Gastroesophageal sphincter (tissue), 4 donors: ENCODE results near the gene QPCT. TPM values are rescaled to one million over a fixed set of nuclear protein-coding genes. Genes with fewer than 3 reads are reported as not detected.

ENCODE experiments used
- ATAC-seq: fragments of 150-250 bp; one replicate; pipeline ENCODE4 v1.9.1; 2016; ENCODE audit warnings: mild to moderate bottlenecking, moderate library complexity
- H3K27ac ChIP-seq, 4 donors: fragments of 200-600 bp; sonication (generic) in 3 of 4; 1 replicate in 3 of 4; 2 replicates in 1 of 4; pipeline ENCODE4 v1.5.1; 2016 to 2019
- H3K27me3 ChIP-seq: fragments of 200-600 bp; sonication (generic); one replicate; pipeline ENCODE4 v1.5.1; 2019
- H3K36me3 ChIP-seq, 2 donors: fragments of 200-600 bp; sonication (generic); one replicate each; pipeline ENCODE4 v1.5.1; 2019; ENCODE audit warnings: control low read depth in 1 of 2
- H3K4me1 ChIP-seq, 3 donors: fragments of 200-600 bp; sonication (generic); 1 replicate in 2 of 3; 2 replicates in 1 of 3; pipeline ENCODE4 v1.5.1; 2016 to 2019; ENCODE audit warnings: control low read depth in 2 of 3
- H3K4me3 ChIP-seq, 2 donors: fragments of 200-600 bp; sonication (generic); one replicate each; pipeline ENCODE4 v1.5.1; 2019; ENCODE audit warnings: mild to moderate bottlenecking in 1 of 2, moderate library complexity in 1 of 2
- H3K9me3 ChIP-seq, 3 donors: fragments of 200-600 bp; sonication (generic); one replicate each; pipeline ENCODE4 v1.5.1; 2017 to 2019; ENCODE audit warnings: control low read depth in 2 of 3
- CTCF ChIP-seq, 4 experiments: fragments of 200-600 bp in 2 of 4; fragments of 450-650 bp in 2 of 4; sonication (generic) in 1 of 4; IDR thresholded peaks; one replicate each; pipeline ENCODE4 v1.5.1; 2017 to 2019; ENCODE audit warnings: antibody characterized with exemption in 4 of 4, mild to moderate bottlenecking in 2 of 4, moderate library complexity in 2 of 4
- EP300 ChIP-seq: sonication (generic); formaldehyde crosslinking; IDR thresholded peaks from one replicate; pipeline ENCODE4 v1.6.1; 2017; ENCODE audit warnings: antibody characterized with exemption, mild to moderate bottlenecking
- POLR2A ChIP-seq, 2 donors: fragments of 450-650 bp; IDR thresholded peaks; one replicate each; pipeline ENCODE4 v1.6.1; 2017; ENCODE audit warnings: antibody characterized with exemption in 2 of 2, mild to moderate bottlenecking in 2 of 2, moderate library complexity in 1 of 2
- POLR2AphosphoS5 ChIP-seq: sonication (generic); formaldehyde crosslinking; IDR thresholded peaks from one replicate; pipeline ENCODE4 v1.6.1; 2017; ENCODE audit warnings: antibody characterized with exemption
- WGBS, 2 donors: methylation state at CpG; one replicate each; pipeline ENCODE4 v1.1.5; 2018; ENCODE audit warnings: low coverage in 1 of 2; 5-methylcytosine and 5-hydroxymethylcytosine counted together
- total RNA-seq, 4 donors: library from RNA; depleted of rRNA; stranded (reverse); fragments of >200 nt; gene quantifications; one replicate each; pipeline ENCODE4 v1.1.0, GENCODE V29; 2016

Gene QPCT
- total RNA-seq, 4 donors from 2014 or later, result 1.5 to 5.2 (median 2.6) TPM

- TF ChIP-seq EP300, result no peak
- TF ChIP-seq CTCF (IDR thresholded peaks at IDR 0.05), result no peak
- no peak for TF ChIP-seq POLR2AphosphoS5
- no peak for TF ChIP-seq POLR2A (IDR thresholded peaks at IDR 0.05)
- no peak overlapping the region for H3K27ac ChIP-seq
- WGBS, 2 donors, result 63 to 100% methylated on average over 2 to 5 of the region's 6 CpGs
- H3K36me3 ChIP-seq, result no peaks in the 10 kb centered on the region
- H3K4me3 ChIP-seq, result no peak overlapping the region
- no peak for ATAC-seq
- H3K4me1 ChIP-seq, result no peaks in the 10 kb centered on the region
- no peaks in the 10 kb centered on the region for H3K9me3 ChIP-seq
- no peaks in the 10 kb centered on the region for H3K27me3 ChIP-seq
Observed at GRCh38 chr2:37356299-37356698, 11.9 kb downstream of the QPCT start.

GRCh38 chr2:37357069-37357468 lies 12.6 kb downstream of the QPCT start:
- H3K27ac ChIP-seq, result no peak overlapping the region
- H3K27me3 ChIP-seq, result no peaks in the 10 kb centered on the region
- no peaks in the 10 kb centered on the region for H3K4me1 ChIP-seq
- no peaks in the 10 kb centered on the region for H3K36me3 ChIP-seq
- no peaks in the 10 kb centered on the region for H3K9me3 ChIP-seq
- 93 to 100% methylated on average over 1 of the region's 1 CpG for WGBS, 2 donors
- no peak for TF ChIP-seq POLR2AphosphoS5
- TF ChIP-seq POLR2A (IDR thresholded peaks at IDR 0.05), result no peak
- no peak for TF ChIP-seq CTCF (IDR thresholded peaks at IDR 0.05)
- no peak for TF ChIP-seq EP300
- no peak overlapping the region for H3K4me3 ChIP-seq
- ATAC-seq, result no peak

GRCh38 chr2:37357530-37357929 lies 13.1 kb downstream of the QPCT start:
- Histone ChIP-seq H3K4me1 (no peaks in the 10 kb centered on the region), H3K27me3 (no peaks in the 10 kb centered on the region), H3K9me3 (no peaks in the 10 kb centered on the region), H3K36me3 (no peaks in the 10 kb centered on the region), H3K4me3 (no peak overlapping the region), H3K27ac (no peak overlapping the region)
- no peak for ATAC-seq
- TF ChIP-seq EP300, result no peak
- no peak for TF ChIP-seq CTCF (IDR thresholded peaks at IDR 0.05)
- TF ChIP-seq POLR2A (IDR thresholded peaks at IDR 0.05), result no peak
- TF ChIP-seq POLR2AphosphoS5, result no peak
- WGBS, 2 donors, result 33 to 58% methylated on average over 4 of the region's 4 CpGs

- 97 to 100% methylated on average over 3 of the region's 3 CpGs for WGBS, 2 donors
- Histone ChIP-seq H3K27ac (no peak overlapping the region), H3K9me3 (no peaks in the 10 kb centered on the region), H3K27me3 (no peaks in the 10 kb centered on the region), H3K4me3 (no peak overlapping the region), H3K36me3 (no peaks in the 10 kb centered on the region), H3K4me1 (no peaks in the 10 kb centered on the region)
- no peak for TF ChIP-seq POLR2AphosphoS5
- TF ChIP-seq EP300, result no peak
- no peak for TF ChIP-seq POLR2A (IDR thresholded peaks at IDR 0.05)
- no peak for TF ChIP-seq CTCF (IDR thresholded peaks at IDR 0.05)
- ATAC-seq, result no peak
Observed at GRCh38 chr2:37358466-37358865, 14.0 kb downstream of the QPCT start.

GRCh38 chr2:37361216-37361815 lies 16.9 kb downstream of the QPCT start:
- H3K27me3 ChIP-seq, result no peaks in the 10 kb centered on the region
- H3K9me3 ChIP-seq, result no peaks in the 10 kb centered on the region
- no peaks in the 10 kb centered on the region for H3K36me3 ChIP-seq
- H3K4me3 ChIP-seq, result no peak overlapping the region
- no peak for ATAC-seq
- H3K27ac ChIP-seq, result no peak overlapping the region
- 85 to 98% methylated on average over 2 to 3 of the region's 3 CpGs for WGBS, 2 donors
- no peaks in the 10 kb centered on the region for H3K4me1 ChIP-seq
- TF ChIP-seq CTCF (IDR thresholded peaks at IDR 0.05) (no peak), EP300 (no peak), POLR2A (IDR thresholded peaks at IDR 0.05) (no peak), POLR2AphosphoS5 (no peak)
